Gastrocnemius medialis (tissue), 4 donors: ENCODE results near the gene CLCA1. TPM values are rescaled to one million over a fixed set of nuclear protein-coding genes. Genes with fewer than 3 reads are reported as not detected.

ENCODE experiments used
- ATAC-seq, 2 donors: fragments of 150-250 bp; one replicate each; pipeline ENCODE4 v1.9.1; 2016
- DNase-seq, 2 donors: peaks; one replicate each; pipeline ENCODE4 v3.0.0-alpha.2; 2019
- H3K27ac ChIP-seq, 4 donors: fragments of 200-600 bp; sonication (generic); 1 replicate in 1 of 4; 2 replicates in 3 of 4; pipeline ENCODE4 v1.5.1; 2016 to 2018; ENCODE audit warnings: mild to moderate bottlenecking in 2 of 4, moderate library complexity in 1 of 4
- H3K27me3 ChIP-seq, 3 donors: fragments of 200-600 bp; sonication (generic) in 2 of 3; 1 replicate in 1 of 3; 2 replicates in 2 of 3; pipeline versions ENCODE4 v1.5.1 to v1.6.0; 2016 to 2019; ENCODE audit warnings: mild to moderate bottlenecking in 1 of 3, moderate library complexity in 1 of 3
- H3K36me3 ChIP-seq, 2 donors: fragments of 200-600 bp; sonication (generic) in 1 of 2; one replicate each; pipeline ENCODE4 v1.5.1; 2017 to 2018
- H3K4me1 ChIP-seq, 2 donors: fragments of 200-600 bp; sonication (generic) in 1 of 2; one replicate each; pipeline ENCODE4 v1.5.1; 2016 to 2017; ENCODE audit warnings: mild to moderate bottlenecking in 2 of 2
- H3K4me3 ChIP-seq, 4 donors: fragments of 200-600 bp; sonication (generic) in 3 of 4; 1 replicate in 1 of 4; 2 replicates in 3 of 4; pipeline ENCODE4 v1.5.1; 2016 to 2019; ENCODE audit warnings: mild to moderate bottlenecking in 2 of 4
- H3K9me3 ChIP-seq, 3 donors: fragments of 200-600 bp; sonication (generic) in 2 of 3; 1 replicate in 1 of 3; 2 replicates in 2 of 3; pipeline ENCODE4 v1.5.1; 2016 to 2019
- POLR2A ChIP-seq, 2 donors: fragments of 450-650 bp; IDR thresholded peaks; one replicate each; pipeline ENCODE4 v1.6.1; 2017; ENCODE audit warnings: antibody characterized with exemption in 2 of 2, mild to moderate bottlenecking in 2 of 2, moderate library complexity in 2 of 2
- in situ Hi-C, 4 donors: fragments of 200-750 bp; cut with MboI; loops; one replicate each; pipeline versions ENCODE4 v1.15.0 to v1.8.0; 2017; ENCODE audit warnings: low sequenced_read_pairs in 4 of 4
- intact Hi-C: fragments of 100-400 bp; cut with DNase I; formaldehyde crosslinking; loops from one replicate; pipeline ENCODE4 v1.15.1; 2023; ENCODE audit warnings: low total_unique reads
- total RNA-seq, 4 donors: library from RNA; depleted of rRNA; stranded (reverse); fragments of >200 nt; gene quantifications; one replicate each; pipeline versions ENCODE4 v1.1.0 to v1.2.3, GENCODE V29; 2016
- TF ChIP-seq, protein P1 (sequence below), 5 experiments: fragments of 450-650 bp in 3 of 5; fragments of 200-600 bp in 2 of 5; sonication (generic) in 2 of 5; IDR thresholded peaks in 4 of 5; conservative IDR thresholded peaks in 1 of 5; 1 replicate in 4 of 5; 2 replicates in 1 of 5; pipeline ENCODE4 v1.5.1; 2016 to 2019; ENCODE audit warnings: antibody characterized with exemption in 5 of 5, mild to moderate bottlenecking in 3 of 5, moderate library complexity in 3 of 5

Gene CLCA1
- total RNA-seq, 4 donors from 2014 or later = 1.3 TPM; not detected in 3

DNA sequence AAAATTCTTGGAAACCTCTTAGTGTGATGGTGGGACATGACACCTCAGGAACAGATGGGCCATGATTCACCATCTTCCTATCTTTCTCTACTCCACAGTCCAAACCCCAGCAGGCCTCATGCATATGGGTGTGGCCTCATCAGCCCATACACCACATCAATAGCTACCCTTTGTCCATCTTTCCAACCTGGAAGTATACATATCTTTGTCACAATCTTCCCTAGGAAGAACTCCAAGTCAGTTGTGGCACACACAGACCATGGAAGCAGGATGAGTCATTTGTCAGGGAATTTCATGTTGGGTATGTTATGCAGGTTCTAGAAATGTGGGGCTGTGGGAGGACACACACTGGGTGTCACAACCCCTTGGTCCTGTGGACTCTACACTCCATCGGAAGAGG is 47.6 kb downstream of the CLCA1 start:
- Histone ChIP-seq H3K9me3 (no peaks in the 10 kb centered on the region), H3K36me3 (no peaks in the 10 kb centered on the region), H3K4me3 (no peak overlapping the region), H3K27ac (no peak overlapping the region), H3K27me3 (no peaks in the 10 kb centered on the region), H3K4me1 (no peaks in the 10 kb centered on the region)
- TF ChIP-seq POLR2A (IDR thresholded peaks at IDR 0.05) = no peak
- ATAC-seq (no peak), DNase-seq (no peak)
- intact Hi-C loops (loop anchor here (5.0 kb wide), 1 partner anchor 326 kb away; no protein-coding TSS in a partner anchor), in situ Hi-C loops (no loop called here)

DNA sequence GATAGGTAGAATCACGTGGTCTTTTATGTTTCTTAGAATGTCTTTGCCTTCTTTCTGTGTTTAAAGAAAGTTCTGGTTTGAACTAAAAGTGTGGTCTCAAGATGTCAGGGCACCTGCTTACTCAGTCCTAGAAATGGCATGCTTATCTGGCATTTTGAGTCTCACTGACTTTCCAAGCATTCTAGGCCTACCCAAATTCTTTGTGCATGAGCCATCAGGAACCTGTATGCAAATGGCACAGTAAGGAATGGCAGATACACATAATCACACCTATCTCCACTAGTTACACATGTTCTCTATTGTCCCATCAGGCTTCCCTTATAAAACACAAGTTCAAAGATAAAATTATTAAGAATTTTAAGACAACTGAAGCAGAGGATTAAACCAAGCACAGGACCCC is 48.6 kb downstream of the CLCA1 start:
- DNase-seq (no peak), ATAC-seq (no peak)
- TF ChIP-seq, protein P1, sequence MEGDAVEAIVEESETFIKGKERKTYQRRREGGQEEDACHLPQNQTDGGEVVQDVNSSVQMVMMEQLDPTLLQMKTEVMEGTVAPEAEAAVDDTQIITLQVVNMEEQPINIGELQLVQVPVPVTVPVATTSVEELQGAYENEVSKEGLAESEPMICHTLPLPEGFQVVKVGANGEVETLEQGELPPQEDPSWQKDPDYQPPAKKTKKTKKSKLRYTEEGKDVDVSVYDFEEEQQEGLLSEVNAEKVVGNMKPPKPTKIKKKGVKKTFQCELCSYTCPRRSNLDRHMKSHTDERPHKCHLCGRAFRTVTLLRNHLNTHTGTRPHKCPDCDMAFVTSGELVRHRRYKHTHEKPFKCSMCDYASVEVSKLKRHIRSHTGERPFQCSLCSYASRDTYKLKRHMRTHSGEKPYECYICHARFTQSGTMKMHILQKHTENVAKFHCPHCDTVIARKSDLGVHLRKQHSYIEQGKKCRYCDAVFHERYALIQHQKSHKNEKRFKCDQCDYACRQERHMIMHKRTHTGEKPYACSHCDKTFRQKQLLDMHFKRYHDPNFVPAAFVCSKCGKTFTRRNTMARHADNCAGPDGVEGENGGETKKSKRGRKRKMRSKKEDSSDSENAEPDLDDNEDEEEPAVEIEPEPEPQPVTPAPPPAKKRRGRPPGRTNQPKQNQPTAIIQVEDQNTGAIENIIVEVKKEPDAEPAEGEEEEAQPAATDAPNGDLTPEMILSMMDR (IDR thresholded peaks at IDR 0.05 in 4 of 5, conservative IDR thresholded peaks at IDR 0.05 in 1 of 5) = no peak
- TF ChIP-seq POLR2A (IDR thresholded peaks at IDR 0.05) = no peak
- Histone ChIP-seq H3K4me1 (no peaks in the 10 kb centered on the region), H3K36me3 (no peaks in the 10 kb centered on the region), H3K27ac (no peak overlapping the region), H3K9me3 (no peaks in the 10 kb centered on the region), H3K27me3 (no peaks in the 10 kb centered on the region), H3K4me3 (no peak overlapping the region)
- in situ Hi-C loops (no loop called here), intact Hi-C loops (loop anchor here (5.0 kb wide), 1 partner anchor 325 kb away; no protein-coding TSS in a partner anchor)

DNA sequence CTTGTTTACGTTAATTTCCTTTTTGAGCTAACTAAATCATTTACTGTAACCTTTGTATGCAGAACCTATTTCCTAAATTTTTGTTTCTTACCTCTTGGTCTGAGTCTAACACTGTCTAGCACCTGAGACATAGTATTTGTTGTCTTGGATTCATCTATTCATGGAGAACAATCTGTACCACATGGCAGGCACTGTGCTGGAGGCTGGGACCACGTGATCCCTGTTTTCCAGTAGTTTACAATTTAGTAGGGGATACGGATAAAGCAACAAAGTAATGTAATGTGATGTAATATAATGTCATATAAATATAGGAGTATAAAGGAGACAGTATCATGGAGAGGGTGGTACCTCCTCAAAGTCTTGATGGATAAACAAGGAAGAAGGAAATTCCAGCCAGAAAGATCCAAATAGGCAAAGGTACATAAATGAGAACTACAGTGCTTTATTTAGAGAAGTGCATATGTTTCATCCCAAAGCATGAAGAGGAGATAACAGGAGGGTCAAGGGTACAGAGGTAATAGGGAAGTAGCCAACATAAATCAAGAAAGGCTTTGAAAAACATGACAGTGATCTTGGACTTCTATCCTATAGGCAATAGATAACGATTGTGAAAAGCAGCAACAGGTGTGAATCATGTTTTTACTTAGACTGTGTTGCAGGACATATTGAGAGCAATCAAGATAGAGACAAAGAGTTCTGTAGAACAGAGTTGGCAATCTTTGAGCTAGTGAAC is 52.2 kb downstream of the CLCA1 start:
- Histone ChIP-seq H3K27ac (no peak overlapping the region), H3K4me3 (no peak overlapping the region), H3K4me1 (no peaks in the 10 kb centered on the region), H3K36me3 (no peaks in the 10 kb centered on the region), H3K27me3 (no peaks in the 10 kb centered on the region), H3K9me3 (no peaks in the 10 kb centered on the region)
- ATAC-seq (no peak), DNase-seq (no peak)
- TF ChIP-seq, protein P1 (IDR thresholded peaks at IDR 0.05 in 4 of 5, conservative IDR thresholded peaks at IDR 0.05 in 1 of 5) = no peak
- no peak for TF ChIP-seq POLR2A (IDR thresholded peaks at IDR 0.05)
- in situ Hi-C loops = no loop called here
- intact Hi-C loops = no loop called here

DNA sequence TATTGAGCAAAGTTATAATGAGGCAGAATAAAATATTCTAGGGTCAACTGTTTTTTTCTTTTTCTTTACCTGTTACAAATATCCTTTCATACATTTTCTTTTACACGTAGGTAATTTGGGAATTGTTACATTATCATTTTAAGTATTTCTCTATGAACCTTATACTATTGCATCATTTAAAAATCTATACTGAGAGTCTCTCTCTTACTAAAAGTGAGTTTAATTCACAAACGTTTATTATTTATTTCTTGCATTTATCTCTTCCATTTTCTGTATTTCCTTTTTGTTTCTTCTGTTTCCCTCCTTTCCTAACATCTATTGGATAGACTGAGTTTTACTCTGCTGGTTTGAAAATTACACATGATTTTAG is 52.8 kb downstream of the CLCA1 start:
- Histone ChIP-seq H3K36me3 (no peaks in the 10 kb centered on the region), H3K27ac (no peak overlapping the region), H3K9me3 (no peaks in the 10 kb centered on the region), H3K27me3 (no peaks in the 10 kb centered on the region), H3K4me3 (no peak overlapping the region), H3K4me1 (no peaks in the 10 kb centered on the region)
- DNase-seq (no peak), ATAC-seq (no peak)
- intact Hi-C loops = no loop called here
- in situ Hi-C loops = no loop called here
- no peak for TF ChIP-seq POLR2A (IDR thresholded peaks at IDR 0.05)
- TF ChIP-seq, protein P1 (IDR thresholded peaks at IDR 0.05 in 4 of 5, conservative IDR thresholded peaks at IDR 0.05 in 1 of 5) = no peak

DNA sequence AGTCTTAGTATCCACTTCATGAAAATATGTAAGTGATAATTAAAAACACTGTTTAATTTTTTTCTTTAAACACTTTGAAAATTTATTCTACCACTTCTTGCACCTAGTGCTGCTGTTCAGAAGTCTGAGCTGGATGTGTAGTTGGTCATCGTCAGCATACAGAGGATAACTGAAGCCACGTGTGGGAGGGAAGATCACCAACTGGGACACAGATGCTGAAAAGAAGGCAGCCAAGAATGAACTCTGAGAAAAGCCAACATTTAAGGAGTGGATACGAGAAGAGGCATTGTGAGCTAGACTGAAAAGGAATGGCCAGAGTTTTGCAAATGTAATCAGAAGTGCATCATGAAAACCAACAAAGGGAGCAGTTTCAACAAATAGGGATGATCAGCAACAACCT is 53.5 kb downstream of the CLCA1 start:
- in situ Hi-C loops = no loop called here
- H3K4me3 ChIP-seq = no peak overlapping the region
- intact Hi-C loops = no loop called here
- H3K4me1 ChIP-seq = no peaks in the 10 kb centered on the region
- DNase-seq = no peak
- H3K27ac ChIP-seq = no peak overlapping the region
- no peaks in the 10 kb centered on the region for H3K36me3 ChIP-seq
- no peaks in the 10 kb centered on the region for H3K9me3 ChIP-seq
- ATAC-seq = no peak
- no peaks in the 10 kb centered on the region for H3K27me3 ChIP-seq
- TF ChIP-seq, protein P1 (IDR thresholded peaks at IDR 0.05 in 4 of 5, conservative IDR thresholded peaks at IDR 0.05 in 1 of 5) = no peak
- TF ChIP-seq POLR2A (IDR thresholded peaks at IDR 0.05) = no peak
